Stomach (tissue), 4 donors: ENCODE measurements around the gene PRUNE1.

Experiments
- CTCF ChIP-seq, 7 experiments: fragments of 450-650 bp in 4 of 7; fragments of 200-600 bp in 3 of 7; sonication (generic) in 3 of 7; IDR thresholded peaks; one replicate each; pipeline ENCODE4 v1.5.1; 2016 to 2019; ENCODE audit warnings: antibody characterized with exemption in 7 of 7, control low read depth in 2 of 7, mild to moderate bottlenecking in 1 of 7
- EP300 ChIP-seq: sonication (generic); formaldehyde crosslinking; IDR thresholded peaks from one replicate; pipeline ENCODE4 v1.6.1; 2017; ENCODE audit warnings: antibody characterized with exemption
- POLR2A ChIP-seq, 4 donors: fragments of 450-650 bp; IDR thresholded peaks; one replicate each; pipeline ENCODE4 v1.6.1; 2016; ENCODE audit warnings: antibody characterized with exemption in 4 of 4, control low read depth in 2 of 4, mild to moderate bottlenecking in 1 of 4, moderate library complexity in 1 of 4
- POLR2AphosphoS5 ChIP-seq, 3 donors: sonication (generic); formaldehyde crosslinking; IDR thresholded peaks; one replicate each; pipeline ENCODE4 v1.6.1; 2016; ENCODE audit warnings: antibody characterized with exemption in 3 of 3

DNA sequence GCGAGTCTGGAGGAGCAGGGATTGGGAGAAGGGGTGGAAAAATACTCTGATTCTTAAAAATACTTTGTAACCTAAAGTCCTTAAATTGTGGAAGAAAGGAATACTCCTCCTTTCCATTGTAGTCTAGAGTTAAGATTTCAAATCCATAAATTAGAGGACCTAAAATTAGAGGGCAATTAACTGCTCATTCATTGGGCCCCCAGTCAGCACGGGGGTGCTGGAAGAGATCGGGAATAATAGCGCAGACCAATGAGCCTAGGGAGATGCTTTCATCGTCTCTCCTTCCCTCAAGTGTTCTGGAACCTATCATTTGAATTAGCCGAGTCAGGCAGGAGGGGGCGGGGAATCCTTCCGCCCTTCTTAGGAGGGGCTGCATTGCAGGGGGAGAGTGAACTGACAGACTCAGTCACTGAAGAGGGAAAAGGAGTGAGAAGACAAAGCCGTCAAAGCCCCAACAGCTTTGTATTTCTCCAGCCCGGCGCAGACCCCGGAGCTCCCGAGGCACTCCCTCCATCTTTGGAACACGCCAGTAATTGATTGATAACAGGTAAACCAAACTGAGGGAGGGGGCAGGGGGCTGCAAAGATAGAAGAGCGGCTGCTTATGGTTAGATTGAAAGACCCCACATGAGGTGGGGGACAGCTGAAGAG is 51.9 kb downstream of the PRUNE1 start, which contains the start of gene MLLT11:
- TF ChIP-seq POLR2AphosphoS5 (IDR thresholded peaks at IDR 0.05) (peak; percentile 26 to 55 (median 47)), CTCF (IDR thresholded peaks at IDR 0.05) (no peak), POLR2A (IDR thresholded peaks at IDR 0.05) (peak in 1 of 4 donors; percentile 8), EP300 (no peak)
